Measurements from ENCODE around the gene ADCY3.

ADCY3 gene

GRCh38 chr2:24878341-24878740, 41.7 kb downstream of the ADCY3 start:
- DNase-seq (ENCODE audit: extremely low read depth in 1 of 2, low read depth in 1 of 2), result no peak

- no peak for DNase-seq (ENCODE audit: extremely low read depth in 1 of 2, low read depth in 1 of 2)
Measured at GRCh38 chr2:24877646-24878045, 42.4 kb downstream of the ADCY3 start.

- DNase-seq (ENCODE audit: extremely low read depth in 1 of 2, low read depth in 1 of 2), result no peak
Measured at GRCh38 chr2:24877067-24877466, 43.0 kb downstream of the ADCY3 start.

- no peak for DNase-seq (ENCODE audit: extremely low read depth in 1 of 2, low read depth in 1 of 2)
Measured at GRCh38 chr2:24875901-24876300, 44.1 kb downstream of the ADCY3 start.

- no peak for DNase-seq (ENCODE audit: extremely low read depth in 1 of 2, low read depth in 1 of 2)
Measured at GRCh38 chr2:24875272-24875671, 44.8 kb downstream of the ADCY3 start.

DNA sequence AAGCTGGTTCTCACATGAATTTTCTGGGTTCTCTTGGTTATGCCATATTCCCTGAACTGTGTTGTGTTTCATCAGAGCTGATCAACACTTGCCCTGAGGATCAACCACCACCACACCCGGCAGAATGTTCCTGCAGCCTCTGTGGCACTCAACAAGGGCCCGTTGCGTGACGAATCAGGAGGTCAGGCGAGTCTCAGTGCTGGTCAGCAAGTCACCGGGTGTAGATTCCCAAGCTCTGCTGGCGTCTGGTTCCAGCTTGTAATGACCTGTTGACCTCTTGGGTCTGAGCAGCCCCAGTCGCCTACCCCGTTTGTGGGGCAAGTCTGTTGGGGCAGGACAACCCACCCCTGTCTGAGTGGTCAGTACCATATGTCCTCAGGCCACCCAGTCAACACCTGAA, 46.0 kb downstream of the ADCY3 start:
- no peak for DNase-seq (ENCODE audit: extremely low read depth in 1 of 2, low read depth in 1 of 2)

DNA sequence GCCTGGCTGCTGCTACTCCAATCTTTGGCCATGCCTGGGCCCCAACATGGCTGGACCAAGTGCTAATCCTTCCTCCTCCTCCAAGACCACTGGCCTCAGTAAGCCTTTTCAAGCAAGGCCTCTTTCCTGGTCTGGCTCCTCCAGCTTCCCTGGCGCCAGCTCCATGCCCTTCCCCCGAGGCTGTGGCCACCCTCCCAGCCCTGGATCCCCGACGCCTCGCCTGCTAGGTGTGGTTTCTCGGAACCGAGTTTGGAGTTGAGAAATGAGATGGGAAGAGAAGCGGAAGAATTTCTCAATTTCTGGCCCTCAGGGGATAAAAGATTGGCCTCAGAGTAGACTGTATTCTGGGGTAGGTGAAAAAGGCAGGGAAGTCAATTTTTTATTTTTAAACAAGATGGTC, 46.4 kb downstream of the ADCY3 start:
- no peak for DNase-seq (ENCODE audit: extremely low read depth in 1 of 2, low read depth in 1 of 2)

- no peak for DNase-seq (ENCODE audit: extremely low read depth in 1 of 2, low read depth in 1 of 2)
Measured at GRCh38 chr2:24872344-24873115, 47.5 kb downstream of the ADCY3 start.

DNA sequence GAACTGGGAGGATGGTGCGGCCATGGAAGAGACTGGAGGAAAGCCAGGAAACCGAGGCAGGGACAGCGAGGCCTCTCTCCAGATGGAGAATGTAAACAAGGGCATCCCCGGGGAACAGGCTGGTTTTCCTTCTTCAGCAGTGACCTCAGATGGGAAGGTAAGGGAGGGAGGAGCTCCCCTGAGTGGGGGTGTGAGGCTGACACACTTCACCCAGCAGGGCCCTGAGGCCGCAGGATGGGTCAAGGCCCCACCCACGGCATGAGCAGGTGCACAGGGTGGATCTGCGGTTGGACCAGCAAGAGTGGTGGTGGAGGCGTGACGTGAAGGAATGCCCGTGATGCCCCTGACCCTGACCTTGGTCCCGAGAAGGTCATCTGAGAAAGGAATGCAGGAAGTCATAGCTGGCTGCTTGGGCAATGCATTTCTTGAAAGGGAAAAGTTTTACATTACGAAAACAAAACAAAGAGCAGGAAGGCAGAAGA, 48.1 kb downstream of the ADCY3 start:
- no peak for DNase-seq (ENCODE audit: extremely low read depth in 1 of 2, low read depth in 1 of 2)

GRCh38 chr2:24870891-24871705, 48.9 kb downstream of the ADCY3 start:
- DNase-seq (ENCODE audit: extremely low read depth in 1 of 2, low read depth in 1 of 2), result no peak

DNA sequence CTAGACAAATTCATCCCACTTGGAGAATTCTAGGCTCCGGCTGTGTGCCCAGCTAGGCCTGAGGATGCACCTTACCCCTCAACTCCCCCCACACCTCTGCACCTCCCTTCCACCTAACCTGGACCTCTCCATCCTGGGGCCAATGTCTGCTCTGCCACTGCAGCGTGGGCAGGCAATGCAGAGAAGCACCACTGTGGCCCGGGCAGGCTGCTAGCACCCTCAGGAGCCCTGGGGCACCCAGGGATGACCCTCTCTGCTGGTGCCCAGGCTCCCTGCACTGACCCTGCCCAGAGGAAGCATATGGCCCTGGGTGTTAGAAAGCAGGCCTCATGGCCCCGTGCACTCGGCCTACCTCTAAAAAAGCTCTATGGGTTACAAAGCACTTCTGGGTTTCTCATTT, 49.6 kb downstream of the ADCY3 start:
- no peak for DNase-seq (ENCODE audit: extremely low read depth in 1 of 2, low read depth in 1 of 2)

DNA sequence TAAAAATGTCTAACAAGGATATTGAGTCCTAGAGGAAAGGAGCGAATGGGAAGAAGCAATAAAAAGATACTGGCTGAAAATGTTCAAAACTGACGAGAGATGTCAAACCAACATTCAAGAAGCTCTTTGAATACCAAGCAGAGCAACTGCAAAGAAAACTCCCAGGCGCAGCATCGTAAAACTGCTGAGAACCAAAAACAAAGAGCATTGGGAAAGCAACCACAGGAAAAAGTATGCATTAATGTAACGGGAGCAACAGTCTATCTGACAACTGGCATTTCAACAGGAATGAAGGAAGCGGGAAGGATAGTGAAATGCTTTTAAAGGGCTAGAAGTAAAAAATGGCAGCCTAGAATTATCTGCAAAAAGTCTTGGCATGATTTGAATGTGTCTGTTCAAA, 53.1 kb downstream of the ADCY3 start:
- no peak for DNase-seq (ENCODE audit: extremely low read depth in 1 of 2, low read depth in 1 of 2)

- DNase-seq (ENCODE audit: extremely low read depth in 1 of 2, low read depth in 1 of 2), result no peak
Measured at GRCh38 chr2:24863641-24864040, 56.4 kb downstream of the ADCY3 start.

GRCh38 chr2:24861500-24861899, 58.5 kb downstream of the ADCY3 start:
- no peak for DNase-seq (ENCODE audit: extremely low read depth in 1 of 2, low read depth in 1 of 2)

- no peak for DNase-seq (ENCODE audit: extremely low read depth in 1 of 2, low read depth in 1 of 2)
Measured at GRCh38 chr2:24860631-24861030, 59.4 kb downstream of the ADCY3 start.

DNA sequence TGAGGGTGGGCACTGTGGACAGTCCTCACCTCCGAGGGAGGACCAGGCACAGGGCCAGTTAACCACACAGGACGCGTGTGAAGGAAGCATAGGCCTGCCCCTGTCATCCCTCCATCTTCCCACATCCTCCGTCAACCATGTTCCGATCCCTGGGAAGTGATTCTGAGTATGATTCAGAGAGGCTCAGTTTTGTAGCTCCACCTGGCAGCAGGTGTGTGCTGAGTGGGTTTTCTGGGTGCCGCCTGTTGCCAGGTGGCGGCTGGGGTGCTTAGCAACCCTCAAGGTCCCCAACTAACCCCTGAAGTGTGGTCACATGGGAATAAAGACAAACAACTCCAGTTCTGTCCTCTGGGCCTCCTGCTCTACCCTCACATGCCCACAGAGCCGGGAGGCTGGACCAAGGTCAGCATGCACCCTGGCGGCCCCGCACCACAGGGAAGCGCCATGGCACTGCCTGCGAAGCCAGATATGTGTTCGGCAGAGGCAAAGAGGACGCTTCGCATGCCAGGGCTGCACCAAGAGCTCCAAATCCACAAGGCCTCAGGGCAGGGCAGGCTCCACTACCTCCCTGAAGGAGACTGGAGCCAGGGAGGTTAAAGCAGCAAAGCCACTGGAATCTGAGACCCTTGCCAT, 60.0 kb downstream of the ADCY3 start:
- DNase-seq (ENCODE audit: extremely low read depth in 1 of 2, low read depth in 1 of 2), result no peak

DNA sequence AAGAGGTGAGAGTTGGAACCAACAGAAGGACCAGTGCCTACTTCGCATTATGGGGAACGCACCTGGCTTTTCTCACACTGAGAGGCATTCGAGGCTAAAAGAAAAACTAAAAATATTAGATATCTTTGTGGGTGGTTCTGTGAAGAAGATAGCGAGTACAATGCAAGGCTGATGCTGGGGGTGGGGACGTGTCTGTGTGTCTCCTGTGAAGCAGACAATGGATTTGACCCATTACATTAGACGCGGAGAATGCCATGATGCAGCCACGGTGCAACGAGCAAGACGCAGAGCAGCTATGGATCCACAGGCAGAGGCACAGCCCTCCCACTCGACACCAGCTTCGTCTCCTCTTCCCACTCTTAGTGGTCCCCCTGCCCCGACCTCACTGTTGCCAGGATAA, 61.0 kb downstream of the ADCY3 start:
- no peak for DNase-seq (ENCODE audit: extremely low read depth in 1 of 2, low read depth in 1 of 2)

- no peak for DNase-seq (ENCODE audit: extremely low read depth in 1 of 2, low read depth in 1 of 2)
Measured at GRCh38 chr2:24857746-24858145, 62.3 kb downstream of the ADCY3 start.

DNA sequence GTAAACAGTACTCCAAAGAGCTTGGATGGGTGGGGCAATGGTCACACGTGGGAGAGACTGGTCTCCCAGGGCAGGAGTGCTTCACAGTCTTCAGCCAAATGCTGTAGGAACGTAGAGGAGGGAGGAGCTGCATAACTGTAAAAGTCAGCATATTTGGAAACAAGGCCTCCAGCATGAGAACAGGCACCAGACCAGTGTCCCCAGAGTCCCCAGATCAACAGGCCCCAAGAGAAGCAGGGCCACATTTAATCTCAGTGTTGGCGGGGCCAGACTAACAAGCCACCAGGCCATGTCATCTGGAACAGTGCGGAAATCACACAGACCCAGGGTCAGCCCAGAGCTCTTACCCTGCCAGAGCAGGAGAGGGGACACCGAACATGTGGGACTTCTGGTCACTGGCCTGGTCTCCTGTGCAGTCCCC, 63.2 kb downstream of the ADCY3 start:
- no peak for DNase-seq (ENCODE audit: extremely low read depth in 1 of 2, low read depth in 1 of 2)

DNA sequence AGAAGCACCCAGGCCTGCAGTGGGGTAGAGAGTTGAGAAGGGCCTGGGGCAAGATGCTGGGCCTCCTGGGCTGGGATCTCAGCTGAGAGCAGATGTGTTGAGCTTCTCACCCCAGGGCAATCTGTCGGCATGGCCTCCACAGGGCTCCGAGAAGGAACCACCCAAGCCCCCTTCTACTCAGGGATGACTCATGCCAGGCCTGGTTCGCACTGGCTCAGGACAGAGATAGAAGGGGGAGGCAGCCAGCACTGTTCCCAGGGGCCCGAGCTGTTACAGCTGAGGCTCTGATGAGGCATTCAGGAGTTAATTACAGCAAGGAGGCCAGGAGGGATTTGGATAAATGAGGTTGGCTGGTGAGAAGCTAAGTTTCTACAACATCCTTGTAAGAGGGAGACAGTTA, 64.3 kb downstream of the ADCY3 start:
- no peak for DNase-seq (ENCODE audit: extremely low read depth in 1 of 2, low read depth in 1 of 2)

DNA sequence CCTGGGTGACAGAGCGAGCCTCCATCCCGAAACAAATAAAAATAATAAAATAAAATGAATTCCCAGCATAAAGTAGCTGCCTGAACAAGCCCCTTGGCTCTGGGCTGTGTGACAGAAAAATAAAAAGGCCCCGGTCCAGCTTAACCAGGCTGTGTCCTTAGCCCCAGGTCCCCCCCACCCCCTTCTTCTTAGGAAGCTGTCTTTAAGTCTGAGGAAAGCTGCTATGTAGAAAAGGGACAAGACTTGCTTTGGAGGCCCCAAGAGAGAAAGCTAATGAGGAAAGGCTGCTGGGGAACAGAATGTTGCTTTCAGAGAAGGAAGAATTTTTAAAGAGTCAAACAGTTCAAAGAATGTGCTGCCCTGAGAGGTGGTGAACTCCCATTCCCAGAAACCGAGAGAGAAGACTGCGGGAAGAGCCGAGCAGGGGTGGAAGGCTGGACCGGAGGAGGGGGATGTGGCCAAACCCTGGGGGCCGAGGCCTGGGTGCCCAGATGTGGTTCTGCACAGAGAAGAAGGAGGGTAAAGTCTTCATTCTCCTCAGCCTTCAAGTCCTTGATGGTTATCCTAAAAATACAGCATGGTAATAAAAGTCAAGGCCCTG, 64.9 kb downstream of the ADCY3 start:
- no peak for DNase-seq (ENCODE audit: extremely low read depth in 1 of 2, low read depth in 1 of 2)
